GM12873 (cell line): ENCODE measurements around the gene FOXP3.

Experiments used
- TF ChIP-seq, protein P1 (sequence below): IDR thresholded peaks from 2 replicates; pipeline ENCODE4 v1.5.1; 2012; ENCODE audit warnings: low read depth, mild to moderate bottlenecking, moderate library complexity, low read length, control low read depth; ENCODE audit not compliant: insufficient read depth; ENCODE audit errors: missing control alignments

The FOXP3 gene

DNA sequence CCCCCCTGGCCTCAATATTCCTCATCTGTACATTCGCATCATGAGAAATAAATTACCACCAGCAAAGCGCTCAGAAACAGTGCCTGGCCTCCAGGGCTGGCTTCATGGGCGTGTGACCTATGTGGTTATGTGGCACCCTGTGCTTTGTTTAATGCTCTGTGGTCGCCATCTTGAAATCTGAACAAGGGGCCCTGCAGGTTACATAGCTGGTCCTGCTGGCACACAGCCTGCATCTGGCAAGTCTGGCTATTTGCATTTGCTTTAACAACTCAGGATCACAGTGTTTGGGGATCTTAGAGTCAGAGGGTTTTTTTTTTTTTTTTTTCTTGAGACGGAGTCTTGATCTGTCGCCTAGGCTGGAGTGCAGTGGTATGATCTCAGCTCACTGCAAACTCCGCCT lies 9.9 kb downstream of the FOXP3 start:
- TF ChIP-seq, protein P1, sequence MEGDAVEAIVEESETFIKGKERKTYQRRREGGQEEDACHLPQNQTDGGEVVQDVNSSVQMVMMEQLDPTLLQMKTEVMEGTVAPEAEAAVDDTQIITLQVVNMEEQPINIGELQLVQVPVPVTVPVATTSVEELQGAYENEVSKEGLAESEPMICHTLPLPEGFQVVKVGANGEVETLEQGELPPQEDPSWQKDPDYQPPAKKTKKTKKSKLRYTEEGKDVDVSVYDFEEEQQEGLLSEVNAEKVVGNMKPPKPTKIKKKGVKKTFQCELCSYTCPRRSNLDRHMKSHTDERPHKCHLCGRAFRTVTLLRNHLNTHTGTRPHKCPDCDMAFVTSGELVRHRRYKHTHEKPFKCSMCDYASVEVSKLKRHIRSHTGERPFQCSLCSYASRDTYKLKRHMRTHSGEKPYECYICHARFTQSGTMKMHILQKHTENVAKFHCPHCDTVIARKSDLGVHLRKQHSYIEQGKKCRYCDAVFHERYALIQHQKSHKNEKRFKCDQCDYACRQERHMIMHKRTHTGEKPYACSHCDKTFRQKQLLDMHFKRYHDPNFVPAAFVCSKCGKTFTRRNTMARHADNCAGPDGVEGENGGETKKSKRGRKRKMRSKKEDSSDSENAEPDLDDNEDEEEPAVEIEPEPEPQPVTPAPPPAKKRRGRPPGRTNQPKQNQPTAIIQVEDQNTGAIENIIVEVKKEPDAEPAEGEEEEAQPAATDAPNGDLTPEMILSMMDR = no peak

GRCh38 chrX:49251325-49251724 lies 13.2 kb downstream of the FOXP3 start:
- TF ChIP-seq, protein P1 = no peak

- TF ChIP-seq, protein P1 = no peak
Observed at GRCh38 chrX:49250578-49250977, 13.9 kb downstream of the FOXP3 start.

DNA sequence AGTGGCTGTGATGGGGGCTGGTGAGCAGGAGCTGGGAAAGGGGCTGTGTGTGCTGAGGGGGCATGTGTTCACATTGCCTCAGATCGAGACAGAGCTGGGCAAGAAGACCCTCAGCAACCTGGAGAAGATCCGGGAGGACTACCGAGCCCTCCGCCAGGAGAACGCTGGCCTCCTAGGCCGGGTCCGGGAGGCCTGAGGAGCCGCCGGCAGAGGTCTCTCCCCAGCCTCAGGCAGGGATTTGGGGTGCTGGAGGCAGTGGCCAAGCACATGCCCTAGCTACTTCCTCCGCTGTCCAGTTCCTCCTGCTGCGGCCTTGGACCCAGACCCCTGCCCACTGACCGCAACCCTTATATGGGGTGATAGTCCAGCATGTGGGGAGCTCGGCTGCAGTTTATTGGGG lies 14.4 kb downstream of the FOXP3 start:
- TF ChIP-seq, protein P1 = no peak

DNA sequence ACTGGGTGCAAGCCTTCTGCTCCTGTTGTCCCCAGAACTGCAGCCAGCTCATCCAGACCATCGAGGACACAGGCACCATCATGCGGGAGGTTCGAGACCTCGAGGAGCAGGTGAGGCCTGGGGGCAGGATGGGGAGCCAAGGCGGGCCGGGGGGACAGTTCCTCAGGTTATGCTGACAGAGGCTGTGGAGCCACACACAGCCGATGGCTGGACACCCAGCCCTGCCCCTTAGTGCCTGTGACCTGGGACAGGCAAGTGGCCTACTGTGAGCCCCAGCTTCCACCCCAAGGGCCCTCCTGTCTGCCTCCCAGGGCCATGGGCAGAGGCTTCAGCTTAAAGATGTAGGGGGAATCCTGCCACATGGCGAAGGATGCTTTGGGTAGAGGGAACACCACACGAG lies 14.9 kb downstream of the FOXP3 start:
- TF ChIP-seq, protein P1 = no peak

GRCh38 chrX:49249071-49249470 lies 15.4 kb downstream of the FOXP3 start:
- TF ChIP-seq, protein P1 = no peak

DNA sequence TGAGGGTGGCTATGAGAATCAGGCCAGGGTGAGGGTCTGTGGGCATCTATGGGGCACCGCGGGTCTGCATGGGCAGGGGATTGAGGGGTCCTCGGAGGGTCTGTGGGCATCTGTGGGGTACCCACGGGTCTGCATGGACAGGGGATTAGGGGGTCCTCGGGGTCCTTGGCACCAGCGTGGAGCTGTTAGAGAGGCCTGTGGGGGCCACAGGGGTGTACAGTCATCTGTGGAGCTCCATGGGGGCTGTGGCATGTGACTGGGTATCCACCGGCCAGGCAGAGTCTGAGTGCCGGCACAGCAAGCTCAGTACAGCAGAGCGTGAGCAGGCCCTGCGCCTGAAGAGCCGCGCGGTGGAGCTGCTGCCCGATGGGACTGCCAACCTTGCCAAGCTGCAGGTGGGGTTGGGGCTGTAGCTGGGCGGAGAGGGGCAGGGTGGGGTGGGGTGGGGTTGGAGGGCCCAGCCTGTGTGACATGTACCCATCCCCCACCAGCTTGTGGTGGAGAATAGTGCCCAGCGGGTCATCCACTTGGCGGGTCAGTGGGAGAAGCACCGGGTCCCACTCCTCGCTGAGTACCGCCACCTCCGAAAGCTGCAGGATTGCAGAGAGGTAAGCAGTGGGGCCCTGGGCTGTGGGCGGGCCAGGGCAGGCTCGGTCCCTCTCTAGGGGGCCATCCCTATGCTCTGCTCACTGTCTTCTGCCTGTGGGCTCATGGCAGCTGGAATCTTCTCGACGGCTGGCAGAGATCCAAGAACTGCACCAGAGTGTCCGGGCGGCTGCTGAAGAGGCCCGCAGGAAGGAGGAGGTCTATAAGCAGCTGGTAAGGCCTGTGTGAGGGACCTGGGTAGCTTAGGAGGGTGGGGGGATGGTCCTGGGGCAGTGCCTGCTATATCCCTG lies 16.3 kb downstream of the FOXP3 start:
- TF ChIP-seq, protein P1 = no peak
